ENCODE data around the gene EML4.

- TF ChIP-seq USF2 (IDR thresholded peaks at IDR 0.05; ENCODE audit: borderline replicate concordance, low read depth, low read length) (no peak), CTCF (IDR thresholded peaks at IDR 0.05) (no peak), NRF1 (IDR thresholded peaks at IDR 0.05; ENCODE audit: low read depth, low read length) (no peak), REST (IDR thresholded peaks at IDR 0.05; ENCODE audit: low read depth, low read length) (no peak), JUND (IDR thresholded peaks at IDR 0.05) (no peak), EZH2phosphoT487 (IDR thresholded peaks at IDR 0.05; ENCODE audit: borderline replicate concordance, low read depth) (no peak), SMC3 (IDR thresholded peaks at IDR 0.05; ENCODE audit: low read depth, low read length) (no peak), POLR2AphosphoS5 (IDR thresholded peaks at IDR 0.05; ENCODE audit: low read depth, low read length) (no peak), MXI1 (IDR thresholded peaks at IDR 0.05; ENCODE audit: low read depth, low read length) (no peak), FOXJ3 (CRISPR knock-in tag; IDR thresholded peaks at IDR 0.05) (no peak), EP300 (IDR thresholded peaks at IDR 0.05; ENCODE audit: borderline replicate concordance in 1 of 2, low read depth in 1 of 2, low read length in 1 of 2) (no peak), ZBTB33 (IDR thresholded peaks at IDR 0.05; ENCODE audit: borderline replicate concordance, low read depth) (no peak), RFX5 (IDR thresholded peaks at IDR 0.05; ENCODE audit: low read length) (no peak)
These were observed 190.9 kb downstream of the EML4 start for GRCh38 chr2:42359965-42360483.

Measured in SK-N-SH (cell line).